HG03342 (cell line): ENCODE data around the gene EPC1.

Source experiments
- ATAC-seq: cut with Tn5 transposase; IDR thresholded peaks from one replicate; pipeline ENCODE4 v1.9.1; 2021; ENCODE audit warnings: mild to moderate bottlenecking, moderate library complexity; ENCODE audit not compliant: unreplicated experiment

The EPC1 gene

GRCh38 chr10:32340596-32341180, 6.3 kb downstream of the EPC1 start:
- no peak for ATAC-seq

DNA sequence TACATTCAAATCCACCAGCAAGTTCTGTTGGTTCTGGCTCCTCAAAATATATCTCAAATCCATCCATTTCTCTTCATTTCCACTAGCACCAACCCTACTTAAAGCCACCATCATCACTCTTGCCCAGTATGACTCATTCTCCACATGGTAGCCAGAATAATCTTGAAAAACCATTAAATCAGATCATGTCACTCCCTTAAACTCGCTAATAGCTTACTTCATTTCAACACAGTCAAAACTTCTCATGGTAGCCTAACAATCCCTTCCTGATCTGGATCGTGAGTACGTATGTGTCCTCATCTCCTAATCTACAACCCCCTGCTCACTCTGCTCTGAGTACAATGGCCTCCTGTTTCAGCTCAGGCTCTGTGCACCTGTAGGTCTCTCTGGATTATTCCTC, 8.7 kb downstream of the EPC1 start:
- no peak for ATAC-seq

GRCh38 chr10:32337350-32337749, 9.6 kb downstream of the EPC1 start:
- ATAC-seq = no peak

DNA sequence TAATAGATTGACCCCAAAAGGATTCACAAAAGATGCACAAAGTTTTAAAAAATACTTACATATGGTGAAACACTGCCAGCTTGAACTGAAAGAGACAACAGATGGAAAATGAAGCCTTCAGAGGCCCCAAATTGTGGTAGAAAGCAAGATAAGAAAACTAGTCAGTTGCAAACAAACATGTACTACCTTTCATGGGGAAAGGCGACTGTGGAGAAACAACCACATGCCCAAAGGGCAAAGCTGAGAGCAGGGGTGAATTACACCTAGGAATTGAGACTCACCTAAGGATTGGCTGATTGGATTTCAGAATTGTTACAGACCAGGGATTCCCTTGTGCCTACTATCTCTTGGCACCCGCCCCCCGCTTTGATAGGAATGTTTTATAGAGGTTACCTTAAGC, 13.1 kb downstream of the EPC1 start:
- no peak for ATAC-seq

GRCh38 chr10:32332299-32332750, 14.6 kb downstream of the EPC1 start:
- ATAC-seq = peak; percentile 97

- ATAC-seq = no peak
Observed at GRCh38 chr10:32331606-32332005, 15.4 kb downstream of the EPC1 start.

DNA sequence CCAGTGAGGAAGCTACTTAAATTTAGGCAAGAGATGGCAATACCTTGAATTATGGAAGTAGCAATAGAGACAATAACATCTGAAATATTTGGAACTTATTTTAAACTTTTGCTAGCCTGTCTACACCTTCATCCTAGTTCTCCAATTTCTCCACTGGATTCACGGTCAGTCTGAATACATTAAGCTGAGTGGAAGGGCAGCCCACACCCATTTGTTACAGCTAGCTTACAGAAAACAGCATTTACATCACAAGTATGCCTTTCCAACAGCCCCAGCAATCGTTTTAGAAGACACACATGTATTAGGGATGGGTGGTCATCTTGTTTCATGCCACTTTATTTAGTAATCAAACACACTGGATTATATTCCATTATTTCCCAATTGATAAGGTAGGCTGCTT, 16.7 kb downstream of the EPC1 start:
- no peak for ATAC-seq

DNA sequence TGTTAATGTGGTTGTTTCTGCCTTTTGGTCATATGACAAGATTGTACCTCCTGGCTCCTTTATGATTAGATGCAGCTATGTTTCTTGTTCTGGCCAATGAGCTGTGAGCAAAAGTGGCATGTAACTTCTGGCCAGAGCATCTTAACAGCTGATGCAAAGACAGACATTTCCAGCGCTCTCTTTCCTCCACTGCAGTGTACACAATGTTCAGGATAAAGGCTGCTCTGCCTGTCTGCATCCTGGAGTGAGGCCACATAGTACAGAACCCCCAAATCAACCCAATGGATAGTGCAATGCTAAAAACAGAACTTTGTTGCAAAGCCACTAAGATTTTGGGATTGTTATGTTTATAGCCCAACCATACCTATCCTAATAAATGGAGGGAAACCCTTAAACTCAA, 17.9 kb downstream of the EPC1 start:
- ATAC-seq = no peak

DNA sequence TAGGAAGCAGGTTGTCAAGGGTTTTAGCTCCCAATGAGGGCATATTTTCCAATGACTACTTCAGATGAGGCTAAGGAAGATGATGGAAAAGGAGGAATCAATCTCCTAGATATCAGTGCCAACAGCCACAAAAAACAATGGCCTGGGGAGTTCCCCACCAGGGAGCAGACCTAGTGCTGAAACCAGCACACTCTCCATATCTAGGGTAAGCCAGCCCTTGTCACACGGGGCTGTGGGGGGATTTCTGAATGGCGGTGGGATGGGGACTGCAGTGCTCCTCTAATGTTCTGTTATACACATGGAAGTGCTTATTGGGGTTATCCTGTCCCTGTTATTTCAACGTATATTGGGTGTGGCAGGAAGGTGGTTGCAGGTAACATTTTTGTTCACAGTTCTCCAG, 18.5 kb downstream of the EPC1 start:
- no peak for ATAC-seq

GRCh38 chr10:32327364-32327691, 19.6 kb downstream of the EPC1 start:
- ATAC-seq = no peak

GRCh38 chr10:32326680-32327363, 20.1 kb downstream of the EPC1 start:
- ATAC-seq = no peak

GRCh38 chr10:32326119-32326518, 20.8 kb downstream of the EPC1 start:
- peak; percentile 72 for ATAC-seq

DNA sequence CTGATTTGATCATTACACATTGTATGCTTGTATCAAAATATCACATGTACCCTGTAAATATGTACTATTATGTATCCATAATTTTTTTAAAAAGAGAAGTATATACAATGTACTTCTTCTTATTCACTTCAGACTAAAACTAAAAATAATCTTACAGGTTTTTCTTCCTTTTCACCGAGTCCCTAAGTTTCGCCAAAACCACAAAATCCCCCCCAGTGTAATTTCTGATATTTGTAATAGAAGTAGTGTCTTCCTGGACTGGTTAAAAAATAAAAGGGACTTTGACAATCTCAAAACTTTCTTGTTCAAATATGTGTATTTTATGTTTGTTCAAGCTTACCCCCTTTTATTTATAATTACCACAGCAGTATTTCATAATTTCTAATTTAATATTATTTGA, 23.9 kb downstream of the EPC1 start:
- ATAC-seq = no peak

GRCh38 chr10:32321016-32321631, 25.8 kb downstream of the EPC1 start:
- ATAC-seq = no peak

DNA sequence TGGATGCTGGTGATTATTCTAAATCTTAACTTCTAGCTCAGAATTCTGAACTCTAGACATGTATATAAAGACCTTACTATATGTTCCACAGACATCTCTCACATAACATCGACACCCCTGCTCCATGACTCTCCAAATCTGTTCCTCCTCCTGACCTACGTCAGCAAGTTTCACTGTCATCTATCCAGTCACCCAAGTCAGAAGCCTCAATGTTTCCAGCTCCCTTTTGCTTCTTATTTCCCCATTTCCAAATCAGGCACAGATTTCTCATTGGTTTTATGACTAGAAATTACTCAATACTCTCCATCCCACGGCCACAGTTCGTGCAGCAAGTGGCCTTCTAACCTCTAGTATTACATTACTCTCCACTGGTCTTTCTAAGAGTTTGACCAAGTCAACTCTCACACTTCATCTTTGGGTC, 28.5 kb downstream of the EPC1 start:
- peak; percentile 49 for ATAC-seq

DNA sequence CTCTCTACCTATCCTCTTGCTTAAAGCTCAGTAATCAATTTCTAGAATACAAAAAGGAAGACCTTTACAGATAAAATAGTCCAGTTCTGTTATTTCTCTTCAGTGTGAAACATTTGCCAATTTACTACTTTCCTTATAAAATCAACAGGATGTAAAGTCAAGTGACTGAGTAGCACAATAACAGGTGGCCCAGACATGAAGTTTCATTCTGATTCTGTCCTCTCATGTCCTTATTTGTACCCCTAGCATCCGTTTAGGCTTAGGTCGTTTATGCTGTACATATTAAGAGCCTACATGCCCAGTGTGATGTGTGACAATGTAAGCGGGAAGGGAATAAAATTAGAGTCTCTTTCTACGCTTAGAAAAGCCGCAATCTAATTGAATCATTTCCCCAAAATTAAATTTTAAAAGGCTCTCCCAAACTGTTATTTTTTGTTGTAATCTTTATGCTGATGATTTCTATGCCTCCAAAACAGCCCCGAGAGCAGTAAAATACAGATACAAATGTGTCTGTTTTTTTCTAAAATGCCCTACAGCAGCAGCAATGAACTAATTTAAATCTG, 29.1 kb downstream of the EPC1 start:
- ATAC-seq = peak; percentile 97

DNA sequence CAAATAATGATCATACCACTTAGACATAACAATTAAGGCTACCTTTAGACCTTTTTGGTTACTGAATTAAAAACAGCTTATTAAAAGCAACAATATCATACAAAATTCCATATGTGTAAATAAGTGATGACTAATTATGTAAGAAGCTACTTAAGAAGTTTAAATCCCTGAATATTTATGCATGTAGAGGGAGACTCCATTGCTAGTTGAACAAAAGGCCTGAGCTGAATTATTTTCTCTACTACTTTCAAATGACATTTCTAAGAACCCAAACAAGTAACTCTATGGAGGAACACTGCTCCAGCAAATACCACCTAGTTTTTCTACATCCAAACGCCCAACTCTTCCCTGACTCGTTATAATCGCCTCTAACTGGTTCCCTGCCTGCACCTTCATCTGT, 31.5 kb downstream of the EPC1 start:
- no peak for ATAC-seq

GRCh38 chr10:32314588-32314987, 32.4 kb downstream of the EPC1 start:
- no peak for ATAC-seq

DNA sequence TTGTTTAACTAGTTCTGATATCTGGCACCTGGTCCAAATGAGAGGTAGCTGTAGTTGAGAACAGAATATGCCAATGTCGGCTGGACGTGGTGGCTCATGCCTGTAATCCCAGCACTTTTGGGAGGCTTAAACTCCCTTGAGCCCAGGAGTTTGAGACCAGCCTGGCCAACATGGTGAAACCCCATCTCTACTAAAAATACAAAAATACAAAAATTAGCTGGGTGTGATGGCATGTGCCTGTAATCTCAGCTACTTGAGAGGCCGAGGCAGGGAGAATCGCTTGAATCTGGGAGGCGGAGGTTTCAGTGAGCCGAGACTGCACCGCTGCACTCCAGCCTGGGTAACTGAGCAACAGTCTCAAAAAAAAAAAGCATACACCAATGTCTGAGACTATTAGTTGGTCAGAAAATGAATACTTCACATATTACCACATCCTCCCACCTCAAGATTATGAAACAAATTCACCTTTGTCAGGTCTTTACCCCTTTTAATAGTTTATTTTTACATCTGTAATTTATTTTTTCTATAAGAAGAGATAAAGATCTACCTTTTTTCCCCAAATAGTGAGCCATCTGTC, 38.8 kb downstream of the EPC1 start:
- no peak for ATAC-seq

DNA sequence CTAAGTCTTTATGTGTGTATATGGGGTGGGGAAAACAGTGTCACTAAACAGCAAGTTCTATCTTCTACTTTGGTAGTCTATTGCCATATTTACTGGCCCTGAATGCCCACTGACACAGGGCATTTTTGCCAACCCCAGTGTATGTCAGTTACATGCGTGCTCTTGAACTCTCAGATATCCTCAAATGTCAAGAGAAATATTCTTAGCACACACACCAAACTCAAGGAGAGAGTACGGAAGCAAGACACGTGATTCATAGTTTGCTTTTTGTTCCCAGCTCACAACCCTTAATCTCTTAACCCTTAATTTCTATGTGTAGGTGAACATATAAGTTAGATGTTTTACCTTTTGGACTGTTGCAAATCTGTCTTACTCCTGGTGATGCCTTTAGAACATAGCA, 39.3 kb downstream of the EPC1 start:
- no peak for ATAC-seq

GRCh38 chr10:32299354-32299980, 47.5 kb downstream of the EPC1 start:
- no peak for ATAC-seq
